HG03558 (cell line): ENCODE measurements around the gene CLEC16A.

Source experiments
- ATAC-seq: cut with Tn5 transposase; IDR thresholded peaks from one replicate; pipeline ENCODE4 v1.9.1; 2021; ENCODE audit warnings: moderate number of reproducible peaks; ENCODE audit not compliant: unreplicated experiment; ENCODE audit errors: extremely low read depth

The CLEC16A gene

DNA sequence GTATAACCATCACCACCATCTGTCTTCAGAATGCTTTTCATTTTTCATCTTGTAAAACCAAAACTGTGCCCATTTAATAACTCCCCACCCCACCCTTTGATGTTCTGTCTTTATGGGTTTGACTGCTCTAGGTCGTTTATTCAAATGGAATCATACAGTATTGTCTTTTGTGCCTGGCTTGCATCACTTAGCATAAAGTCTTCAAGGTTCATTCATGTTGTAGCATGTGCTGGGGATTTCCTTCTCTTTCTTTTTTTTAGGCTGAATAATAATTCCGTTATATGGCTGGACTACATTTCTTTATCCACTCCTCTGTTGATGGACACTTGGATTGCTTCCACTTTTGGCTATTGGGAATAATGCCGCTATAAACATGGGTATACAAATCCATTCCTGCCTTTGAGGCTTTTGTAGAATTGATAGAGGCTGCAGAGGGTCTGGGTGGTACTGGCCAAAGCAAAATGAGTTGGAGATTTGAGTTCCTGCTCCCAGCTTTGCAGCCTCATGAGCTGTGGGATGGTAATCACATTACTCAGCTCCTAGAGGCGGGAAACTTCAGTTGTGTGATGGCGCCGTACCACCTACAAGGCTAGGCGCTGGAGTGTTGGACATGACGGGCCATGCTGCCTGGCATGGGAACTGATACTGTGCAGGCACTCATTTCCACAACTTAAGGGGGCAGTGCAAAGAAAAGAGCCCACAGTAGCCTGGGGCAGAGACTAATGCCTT, 64.8 kb downstream of the CLEC16A start:
- no peak for ATAC-seq

GRCh38 chr16:11010575-11011221, 66.3 kb downstream of the CLEC16A start:
- ATAC-seq: no peak

DNA sequence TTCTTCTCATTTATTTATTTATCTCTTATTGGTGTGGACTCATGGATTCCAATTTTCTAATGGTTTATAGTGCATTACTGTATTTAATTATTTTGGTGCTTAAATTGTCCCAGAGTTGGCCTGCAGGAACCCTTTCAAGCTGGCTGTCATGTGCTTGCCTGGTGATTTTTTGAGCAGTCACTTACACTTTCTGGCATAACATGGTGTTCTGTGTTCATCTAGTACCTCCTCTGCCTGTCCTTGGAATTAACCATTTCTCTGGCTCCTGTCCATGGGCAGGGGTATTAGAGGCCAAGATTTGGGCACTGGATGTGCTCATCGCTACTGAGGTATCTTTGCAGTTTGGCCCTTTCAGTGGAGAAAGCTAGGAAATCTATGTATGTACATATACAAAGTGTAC, 67.0 kb downstream of the CLEC16A start:
- no peak for ATAC-seq

GRCh38 chr16:11012841-11013240, 68.5 kb downstream of the CLEC16A start:
- no peak for ATAC-seq

DNA sequence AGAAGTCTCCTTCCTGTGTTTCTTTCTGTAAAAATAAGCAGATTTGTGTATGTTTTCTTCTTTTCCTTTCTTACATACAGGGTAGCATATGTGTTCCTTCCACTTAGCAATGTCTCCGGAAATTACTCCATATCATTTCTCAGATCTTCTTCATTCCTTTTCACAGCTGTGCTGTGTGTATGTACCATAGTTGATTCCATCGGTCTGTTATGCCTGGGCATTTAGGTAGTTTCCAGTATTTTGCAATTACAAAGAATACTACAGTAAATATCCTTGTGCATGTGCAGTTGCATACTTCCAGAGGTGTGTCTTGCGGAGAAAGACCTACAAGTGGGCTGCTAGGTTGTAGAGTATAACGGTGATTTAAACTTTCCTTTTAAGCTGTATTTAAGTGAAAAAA, 69.8 kb downstream of the CLEC16A start:
- ATAC-seq: no peak

- no peak for ATAC-seq
These were observed 70.7 kb downstream of the CLEC16A start for GRCh38 chr16:11015076-11015475.

- no peak for ATAC-seq
These were observed 71.2 kb downstream of the CLEC16A start for GRCh38 chr16:11015607-11016006.

GRCh38 chr16:11016524-11016988, 72.2 kb downstream of the CLEC16A start:
- no peak for ATAC-seq

DNA sequence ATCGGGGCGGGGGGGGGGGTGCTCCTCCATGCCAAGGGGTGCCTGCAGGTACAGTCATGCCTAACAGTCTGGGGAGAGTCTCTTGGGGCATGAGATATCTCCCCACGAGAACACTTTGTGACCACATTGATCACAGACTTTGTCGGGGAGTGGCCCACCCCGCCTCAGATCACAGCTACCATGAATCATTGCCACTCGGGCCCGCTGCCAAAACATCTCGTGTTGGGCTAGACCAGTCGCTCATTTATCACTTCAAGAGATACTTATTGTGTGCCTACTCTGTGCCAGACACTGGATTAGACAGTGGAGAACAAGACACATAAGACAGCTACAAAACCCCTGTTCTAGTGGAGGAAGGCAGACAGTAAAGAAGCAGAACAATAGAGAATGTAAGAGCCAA, 72.6 kb downstream of the CLEC16A start:
- no peak for ATAC-seq

GRCh38 chr16:11017499-11017898, 73.1 kb downstream of the CLEC16A start:
- no peak for ATAC-seq

GRCh38 chr16:11020388-11020787, 76.0 kb downstream of the CLEC16A start:
- no peak for ATAC-seq

- no peak for ATAC-seq
These were observed 76.6 kb downstream of the CLEC16A start for GRCh38 chr16:11020792-11021551.

DNA sequence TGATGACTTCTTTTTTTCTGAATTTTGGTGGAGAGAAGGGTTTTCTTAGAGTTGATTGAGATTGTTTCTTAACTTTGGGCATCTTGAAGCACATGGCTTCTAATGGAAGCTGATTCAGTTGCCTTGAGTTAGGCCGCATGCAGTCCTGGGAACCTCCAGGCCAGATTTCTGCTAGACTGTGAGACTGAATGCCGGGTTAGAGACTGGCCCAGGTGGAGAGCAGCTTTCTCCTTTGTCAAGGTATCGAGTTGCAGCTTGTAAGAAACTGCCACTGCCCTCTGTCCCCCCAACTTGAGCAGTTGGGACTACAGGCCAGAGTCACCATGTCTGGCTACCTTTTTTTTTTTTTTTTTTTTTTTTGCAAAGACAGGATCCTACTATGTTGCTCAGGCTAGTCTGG, 77.6 kb downstream of the CLEC16A start:
- no peak for ATAC-seq

DNA sequence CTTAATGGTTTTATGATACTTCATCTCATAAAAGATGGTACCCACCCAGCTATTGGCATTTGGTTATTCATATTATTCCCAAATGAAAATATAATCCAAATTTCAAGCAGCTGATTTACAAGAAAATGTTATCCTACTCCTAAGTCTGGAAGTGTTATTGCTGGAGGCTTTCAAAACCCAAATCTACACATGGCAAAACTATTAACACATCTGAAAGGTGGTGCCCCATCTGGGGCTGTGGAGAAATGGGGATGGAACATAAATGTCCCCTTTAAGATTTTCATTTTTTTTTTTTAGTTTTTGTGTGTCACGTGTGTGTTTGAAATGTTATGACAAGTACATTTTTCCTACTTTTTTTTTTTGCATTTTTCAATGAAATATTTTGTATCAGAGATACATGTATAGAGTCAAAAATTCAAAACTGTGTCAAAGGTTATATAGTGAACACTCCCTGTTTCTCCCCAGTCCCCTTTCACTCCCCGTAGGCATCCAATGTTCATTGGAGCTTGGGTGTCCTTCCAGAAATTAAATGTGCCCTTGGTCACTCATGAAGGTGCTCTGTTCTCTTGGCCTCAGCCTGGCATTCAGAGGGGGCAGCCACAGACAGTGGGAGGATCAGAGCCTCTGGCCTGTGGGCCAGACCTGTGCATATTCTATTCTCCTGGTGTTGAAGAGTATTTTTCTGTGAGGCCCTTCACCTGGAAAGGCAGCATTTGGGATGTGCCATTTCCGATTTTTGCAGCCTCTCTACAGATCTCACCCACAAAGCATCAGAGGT, 79.1 kb downstream of the CLEC16A start:
- ATAC-seq: no peak

- no peak for ATAC-seq
These were observed 80.1 kb downstream of the CLEC16A start for GRCh38 chr16:11024333-11025053.

DNA sequence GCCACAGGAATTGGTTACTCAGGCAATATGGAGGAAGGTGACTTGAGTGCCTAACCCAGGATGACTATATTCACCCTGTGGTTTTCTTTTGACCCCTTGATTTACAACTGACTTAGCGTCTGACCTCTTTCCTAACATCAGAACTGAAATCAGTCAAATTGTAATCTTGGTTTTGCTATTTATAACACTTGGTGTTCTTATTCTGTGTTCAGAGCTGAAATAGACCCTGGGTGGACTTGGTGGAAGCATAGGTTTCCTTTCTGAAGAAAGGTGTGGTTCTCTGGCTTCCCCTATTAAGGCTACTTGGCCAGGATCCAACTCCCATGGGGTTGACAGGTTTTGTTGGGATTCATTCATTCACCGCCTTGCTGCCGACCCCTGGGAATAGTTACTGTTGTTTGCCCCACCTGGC, 80.8 kb downstream of the CLEC16A start:
- peak; percentile 58 for ATAC-seq

- ATAC-seq: no peak
These were observed 85.6 kb downstream of the CLEC16A start for GRCh38 chr16:11029948-11030347.

DNA sequence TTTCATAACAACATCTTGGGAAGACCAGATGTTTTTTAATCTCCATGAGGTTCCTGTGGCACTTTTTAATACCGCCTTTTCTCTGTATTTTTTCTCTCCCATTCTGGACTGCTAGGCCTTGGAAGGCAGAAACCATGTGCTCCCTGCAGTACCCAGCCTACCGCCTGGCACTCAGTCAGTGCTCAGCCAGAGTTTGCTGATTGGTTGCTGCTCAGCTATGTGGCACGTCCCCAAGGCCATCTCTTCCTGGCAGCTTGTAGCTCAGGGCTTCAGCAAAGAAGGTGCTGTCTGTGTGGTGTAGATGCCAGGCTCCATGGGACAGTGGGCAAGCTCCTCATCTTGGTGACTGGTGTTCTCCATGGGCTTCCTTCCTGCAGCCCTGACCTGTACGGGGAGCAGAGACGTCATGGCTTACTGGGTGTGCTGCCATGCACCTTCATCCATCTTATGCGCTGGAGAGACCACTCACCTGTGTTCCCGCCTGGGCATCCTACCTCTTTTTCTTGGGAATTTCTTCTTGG, 86.7 kb downstream of the CLEC16A start:
- no peak for ATAC-seq
